HepG2 (cell line): ENCODE measurements around the gene EMC8. TPM values are rescaled to one million over a fixed set of nuclear protein-coding genes. Genes with fewer than 3 reads are reported as not detected.
A peak's percentile ranks its signal among the peaks of the same experiment; 100 is the strongest.

Experiments
- AHR ChIP-seq: IDR thresholded peaks from 2 replicates; pipeline ENCODE4 v1.6.1; 2018; ENCODE audit warnings: missing genetic modification reagents, missing compliant biosample characterization
- ARID5B ChIP-seq: IDR thresholded peaks from 2 replicates; pipeline ENCODE4 v1.4.0; 2020; ENCODE audit warnings: mild to moderate bottlenecking, missing genetic modification reagents
- ARNT ChIP-seq: fragments of 450-650 bp; IDR thresholded peaks from 2 replicates; pipeline ENCODE4 v1.6.1; 2017
- ATF1 ChIP-seq: IDR thresholded peaks from 2 replicates; pipeline ENCODE4 v1.6.1; 2016; ENCODE audit warnings: mild to moderate bottlenecking, control low read depth
- BRCA1 ChIP-seq: sonication (generic); formaldehyde crosslinking; IDR thresholded peaks from 2 replicates; pipeline ENCODE4 v1.4.0; 2020; ENCODE audit warnings: missing genetic modification reagents
- FOXK2 ChIP-seq: fragments of 450-650 bp; IDR thresholded peaks from 2 replicates; pipeline ENCODE4 v1.6.1; 2016
- JDP2 ChIP-seq: sonication (generic); formaldehyde crosslinking; IDR thresholded peaks from 2 replicates; pipeline ENCODE4 v1.8.1; 2022; ENCODE audit warnings: missing genetic modification reagents, borderline replicate concordance
- KDM3A ChIP-seq: IDR thresholded peaks from 2 replicates; pipeline ENCODE4 v1.6.1; 2018; ENCODE audit warnings: low read depth, missing compliant biosample characterization
- MTERF4 ChIP-seq: sonication (generic); formaldehyde crosslinking; IDR thresholded peaks from 2 replicates; pipeline ENCODE4 v1.8.0; 2023; ENCODE audit warnings: mild to moderate bottlenecking, missing genetic modification reagents
- MTF1 ChIP-seq: sonication (generic); formaldehyde crosslinking; IDR thresholded peaks from 2 replicates; pipeline ENCODE4 v1.5.0; 2020; ENCODE audit warnings: missing genetic modification reagents
- NCOA1 ChIP-seq: sonication (generic); formaldehyde crosslinking; IDR thresholded peaks from 2 replicates; pipeline ENCODE4 v1.9.0; 2021; ENCODE audit warnings: missing genetic modification reagents
- POLR2AphosphoS5 ChIP-seq: IDR thresholded peaks from 2 replicates; pipeline ENCODE4 v1.6.1; 2012; ENCODE audit warnings: low read depth, low read length
- RFXANK ChIP-seq: IDR thresholded peaks from 2 replicates; pipeline ENCODE4 v1.6.1; 2016
- SALL1 ChIP-seq: sonication (generic); formaldehyde crosslinking; IDR thresholded peaks from 2 replicates; pipeline ENCODE4 v1.8.0; 2022; ENCODE audit warnings: mild to moderate bottlenecking, missing genetic modification reagents
- TRIM24 ChIP-seq: sonication (generic); formaldehyde crosslinking; IDR thresholded peaks from 2 replicates; pipeline ENCODE4 v1.8.0; 2022; ENCODE audit warnings: mild to moderate bottlenecking, missing genetic modification reagents
- ZNF121 ChIP-seq: sonication (generic); formaldehyde crosslinking; IDR thresholded peaks from 2 replicates; pipeline ENCODE4 v1.5.0; 2020; ENCODE audit warnings: mild to moderate bottlenecking, missing genetic modification reagents
- ZNF20 ChIP-seq: sonication (generic); formaldehyde crosslinking; IDR thresholded peaks from 2 replicates; pipeline ENCODE4 v1.4.0; 2020; ENCODE audit warnings: mild to moderate bottlenecking, moderate library complexity, missing genetic modification reagents
- ZNF24 ChIP-seq: fragments of 450-650 bp; IDR thresholded peaks from 2 replicates; pipeline ENCODE4 v1.6.1; 2017; ENCODE audit warnings: antibody characterized with exemption, mild to moderate bottlenecking
- ZNF264 ChIP-seq: sonication (generic); formaldehyde crosslinking; IDR thresholded peaks from 2 replicates; pipeline ENCODE4 v1.4.0; 2020; ENCODE audit warnings: missing genetic modification reagents
- ZNF776 ChIP-seq: sonication (generic); formaldehyde crosslinking; IDR thresholded peaks from 2 replicates; pipeline ENCODE4 v1.4.0; 2020; ENCODE audit warnings: mild to moderate bottlenecking, missing genetic modification reagents
- ZNF788 ChIP-seq: sonication (generic); formaldehyde crosslinking; IDR thresholded peaks from 2 replicates; pipeline ENCODE4 v1.5.0; 2020; ENCODE audit warnings: mild to moderate bottlenecking, missing genetic modification reagents, borderline replicate concordance
- ZSCAN29 ChIP-seq: sonication (generic); formaldehyde crosslinking; conservative IDR thresholded peaks from 2 replicates; pipeline ENCODE4 v1.4.0; 2020; ENCODE audit warnings: mild to moderate bottlenecking, missing genetic modification reagents
- polyA plus RNA-seq, 8 experiments: library from polyadenylated mRNA; depleted of rRNA in 3 of 8; stranded (reverse) in 7 of 8; unstranded in 1 of 8; fragments of >200 nt; fragmentation: Illumina TruSeq in 4 of 8; extraction: Trizol in 4 of 8; gene quantifications; 2 replicates each; pipeline versions ENCODE4 v1.2.1 to v1.2.3, GENCODE V29; 2011 to 2016; ENCODE audit warnings: low read depth in 4 of 8, missing spikeins in 1 of 8, mixed read lengths in 1 of 8; ENCODE audit not compliant: insufficient read depth in 1 of 8
- total RNA-seq, 5 experiments: library from RNA; depleted of rRNA; stranded (reverse); fragments of >200 nt; fragmentation: Illumina TruSeq; extraction: Trizol; gene quantifications; 2 replicates each; pipeline ENCODE4 v1.2.3, GENCODE V29; 2016; ENCODE audit warnings: low read depth in 1 of 5
- TF ChIP-seq, protein P1 (sequence below): sonication (generic); formaldehyde crosslinking; IDR thresholded peaks from 2 replicates; pipeline ENCODE4 v1.5.1; 2020; ENCODE audit warnings: missing genetic modification reagents, mild to moderate bottlenecking, borderline replicate concordance
- TF ChIP-seq, protein P2 (sequence below): sonication (generic); formaldehyde crosslinking; IDR thresholded peaks from 2 replicates; pipeline ENCODE4 v1.8.1; 2023; ENCODE audit warnings: mild to moderate bottlenecking, inconsistent platforms, moderate library complexity, missing genetic modification reagents, borderline replicate concordance
- TF ChIP-seq, protein P3 (sequence below): sonication (generic); formaldehyde crosslinking; IDR thresholded peaks from 2 replicates; pipeline ENCODE4 v1.4.0; 2020; ENCODE audit warnings: missing genetic modification reagents

The EMC8 gene
- total and polyA plus RNA-seq, 2 of the 13 experiments (the other 11 are each of a cell fraction or from before 2014, with no cell fraction given), result 55.0 to 76.0 TPM

- TF ChIP-seq SALL1, result peak; percentile 96
- no peak for TF ChIP-seq ATF1 (CRISPR knock-in tag)
- TF ChIP-seq BRCA1 (CRISPR knock-in tag), result no peak
- TF ChIP-seq, protein P1, sequence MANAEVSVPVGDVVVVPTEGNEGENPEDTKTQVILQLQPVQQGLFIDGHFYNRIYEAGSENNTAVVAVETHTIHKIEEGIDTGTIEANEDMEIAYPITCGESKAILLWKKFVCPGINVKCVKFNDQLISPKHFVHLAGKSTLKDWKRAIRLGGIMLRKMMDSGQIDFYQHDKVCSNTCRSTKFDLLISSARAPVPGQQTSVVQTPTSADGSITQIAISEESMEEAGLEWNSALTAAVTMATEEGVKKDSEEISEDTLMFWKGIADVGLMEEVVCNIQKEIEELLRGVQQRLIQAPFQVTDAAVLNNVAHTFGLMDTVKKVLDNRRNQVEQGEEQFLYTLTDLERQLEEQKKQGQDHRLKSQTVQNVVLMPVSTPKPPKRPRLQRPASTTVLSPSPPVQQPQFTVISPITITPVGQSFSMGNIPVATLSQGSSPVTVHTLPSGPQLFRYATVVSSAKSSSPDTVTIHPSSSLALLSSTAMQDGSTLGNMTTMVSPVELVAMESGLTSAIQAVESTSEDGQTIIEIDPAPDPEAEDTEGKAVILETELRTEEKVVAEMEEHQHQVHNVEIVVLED (CRISPR knock-in tag), result no peak
- TF ChIP-seq ARID5B (CRISPR knock-in tag), result peak; percentile 82
- TF ChIP-seq, protein P2, sequence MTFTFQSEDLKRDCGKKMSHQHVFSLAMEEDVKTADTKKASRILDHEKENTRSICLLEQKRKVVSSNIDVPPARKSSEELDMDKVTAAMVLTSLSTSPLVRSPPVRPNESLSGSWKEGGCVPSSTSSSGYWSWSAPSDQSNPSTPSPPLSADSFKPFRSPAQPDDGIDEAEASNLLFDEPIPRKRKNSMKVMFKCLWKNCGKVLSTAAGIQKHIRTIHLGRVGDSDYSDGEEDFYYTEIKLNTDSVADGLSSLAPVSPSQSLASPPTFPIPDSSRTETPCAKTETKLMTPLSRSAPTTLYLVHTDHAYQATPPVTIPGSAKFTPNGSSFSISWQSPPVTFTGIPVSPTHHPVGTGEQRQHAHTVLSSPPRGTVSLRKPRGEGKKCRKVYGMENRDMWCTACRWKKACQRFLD (CRISPR knock-in tag), result no peak
- peak; percentile 47; the same call in 1 of the 2 replicates for TF ChIP-seq KDM3A
- no peak for TF ChIP-seq ZNF121 (CRISPR knock-in tag)
- no peak for TF ChIP-seq MTF1
- TF ChIP-seq ZNF20 (CRISPR knock-in tag), result no peak
- no peak for TF ChIP-seq ZNF24
- no peak; the same call in 1 of the 2 replicates for TF ChIP-seq ZNF788 (CRISPR knock-in tag)
- no peak for TF ChIP-seq TRIM24 (CRISPR knock-in tag)
- no peak for TF ChIP-seq NCOA1
- TF ChIP-seq ZSCAN29, result no peak
- no peak for TF ChIP-seq POLR2AphosphoS5
- no peak for TF ChIP-seq AHR (CRISPR knock-in tag)
- TF ChIP-seq RFXANK (CRISPR knock-in tag), result no peak
- TF ChIP-seq MTERF4 (CRISPR knock-in tag), result no peak
- TF ChIP-seq FOXK2, result no peak
- TF ChIP-seq, protein P3, sequence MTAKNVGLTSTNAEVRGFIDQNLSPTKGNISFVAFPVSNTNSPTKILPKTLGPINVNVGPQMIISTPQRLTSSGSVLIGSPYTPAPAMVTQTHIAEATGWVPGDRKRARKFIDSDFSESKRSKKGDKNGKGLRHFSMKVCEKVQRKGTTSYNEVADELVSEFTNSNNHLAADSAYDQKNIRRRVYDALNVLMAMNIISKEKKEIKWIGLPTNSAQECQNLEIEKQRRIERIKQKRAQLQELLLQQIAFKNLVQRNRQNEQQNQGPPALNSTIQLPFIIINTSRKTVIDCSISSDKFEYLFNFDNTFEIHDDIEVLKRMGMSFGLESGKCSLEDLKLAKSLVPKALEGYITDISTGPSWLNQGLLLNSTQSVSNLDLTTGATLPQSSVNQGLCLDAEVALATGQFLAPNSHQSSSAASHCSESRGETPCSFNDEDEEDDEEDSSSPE (CRISPR knock-in tag), result no peak
- no peak for TF ChIP-seq ARNT
- TF ChIP-seq ZNF264 (CRISPR knock-in tag), result no peak
- TF ChIP-seq ZNF776 (CRISPR knock-in tag), result no peak
- no peak for TF ChIP-seq JDP2 (CRISPR knock-in tag)
Measured at GRCh38 chr16:85844786-85845185, 45.4 kb upstream of the EMC8 start (continued).
